Measurements from ENCODE around the gene TMC2.

Gene TMC2

DNA sequence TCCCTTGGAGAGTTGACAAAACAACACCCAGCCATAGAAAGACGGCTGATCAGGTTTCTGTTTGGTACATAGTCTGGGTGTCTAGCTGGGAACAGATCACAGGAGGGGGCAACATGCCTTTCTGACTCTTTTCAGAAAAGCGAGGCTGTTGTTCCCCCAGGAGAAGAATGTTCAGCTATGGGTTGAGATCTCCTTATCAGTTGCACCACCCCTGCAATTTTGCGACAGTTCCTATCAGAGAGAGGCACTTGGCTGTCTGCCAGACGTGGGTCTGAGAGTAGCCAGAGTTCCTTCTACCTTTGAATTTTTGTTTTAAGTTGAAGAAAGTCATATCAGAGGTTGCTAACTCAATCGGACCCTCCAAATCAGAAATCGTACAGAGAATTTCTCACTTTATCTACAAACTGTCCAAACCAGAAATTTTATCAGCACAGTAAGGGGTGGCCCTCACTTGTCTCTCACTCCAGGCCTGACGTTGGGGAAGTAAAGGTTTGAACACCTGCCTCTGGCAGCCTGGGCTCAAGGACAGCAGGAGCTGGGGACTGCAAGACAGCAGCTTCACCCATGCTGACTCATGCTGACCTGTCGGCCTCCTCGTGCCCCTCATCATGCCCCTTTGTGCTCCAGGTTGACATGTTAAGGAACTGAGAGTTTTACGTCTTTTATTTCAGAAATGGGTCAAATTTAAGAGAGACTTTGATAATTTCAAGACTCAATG is 42.3 kb downstream of the TMC2 start:
- DNase-seq: peak in 1 of 3 experiments; percentile 32

- no peak for DNase-seq
Observed at GRCh38 chr20:2585811-2586210, 49.4 kb downstream of the TMC2 start.

- no peak for DNase-seq
Observed at GRCh38 chr20:2593756-2594155, 57.4 kb downstream of the TMC2 start.

DNA sequence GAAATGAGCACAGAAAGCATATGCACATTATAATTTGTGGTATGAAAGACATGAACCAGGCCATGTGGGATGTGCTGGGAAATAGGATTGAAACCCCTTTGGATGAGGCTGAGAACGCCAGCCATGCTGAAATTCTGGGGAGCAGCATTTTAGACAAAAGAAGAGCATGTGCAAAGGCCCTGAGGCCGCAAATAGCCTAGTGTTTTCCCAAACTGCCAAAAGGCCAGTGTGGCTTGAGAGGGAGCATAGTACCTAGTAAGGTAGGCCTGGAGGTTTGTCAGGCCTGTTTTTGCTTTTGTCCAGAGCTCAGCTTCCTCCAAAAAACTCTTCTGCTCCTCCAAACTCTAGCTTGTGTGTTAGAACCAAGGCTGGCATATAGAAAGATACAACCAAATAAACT is 58.7 kb downstream of the TMC2 start:
- DNase-seq: no peak

DNA sequence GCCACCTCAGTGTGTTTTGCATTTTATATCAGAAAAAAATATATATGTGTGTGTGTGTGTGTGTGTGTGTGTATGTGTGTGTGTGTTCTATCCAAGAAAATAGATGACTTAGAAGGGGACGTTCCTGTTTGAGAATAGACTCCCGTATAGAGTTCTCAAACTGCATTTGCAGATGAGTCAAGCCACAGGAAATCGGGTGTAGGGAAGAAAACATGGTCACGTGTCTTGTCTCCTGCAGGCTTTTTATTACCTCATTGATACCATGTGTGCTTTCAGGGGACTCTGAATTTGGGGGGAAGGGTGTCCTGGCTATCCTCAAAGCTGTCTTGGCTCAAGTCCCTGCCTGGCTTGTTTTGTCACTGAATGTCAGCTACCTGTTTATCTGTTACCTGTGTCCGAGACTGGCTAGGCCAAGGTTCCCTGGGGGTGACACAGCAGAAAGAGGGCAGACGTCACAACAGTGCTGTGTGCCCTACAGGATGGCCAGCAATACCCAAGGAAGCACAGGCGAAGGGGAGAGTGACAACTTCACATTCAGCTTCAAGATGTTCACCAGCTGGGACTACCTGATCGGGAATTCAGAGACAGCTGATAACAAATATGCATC is 60.4 kb downstream of the TMC2 start:
- no peak for DNase-seq

- peak in 2 of 3 experiments; percentile 5 to 36 for DNase-seq
Observed at GRCh38 chr20:2599288-2600006, 63.1 kb downstream of the TMC2 start.

DNA sequence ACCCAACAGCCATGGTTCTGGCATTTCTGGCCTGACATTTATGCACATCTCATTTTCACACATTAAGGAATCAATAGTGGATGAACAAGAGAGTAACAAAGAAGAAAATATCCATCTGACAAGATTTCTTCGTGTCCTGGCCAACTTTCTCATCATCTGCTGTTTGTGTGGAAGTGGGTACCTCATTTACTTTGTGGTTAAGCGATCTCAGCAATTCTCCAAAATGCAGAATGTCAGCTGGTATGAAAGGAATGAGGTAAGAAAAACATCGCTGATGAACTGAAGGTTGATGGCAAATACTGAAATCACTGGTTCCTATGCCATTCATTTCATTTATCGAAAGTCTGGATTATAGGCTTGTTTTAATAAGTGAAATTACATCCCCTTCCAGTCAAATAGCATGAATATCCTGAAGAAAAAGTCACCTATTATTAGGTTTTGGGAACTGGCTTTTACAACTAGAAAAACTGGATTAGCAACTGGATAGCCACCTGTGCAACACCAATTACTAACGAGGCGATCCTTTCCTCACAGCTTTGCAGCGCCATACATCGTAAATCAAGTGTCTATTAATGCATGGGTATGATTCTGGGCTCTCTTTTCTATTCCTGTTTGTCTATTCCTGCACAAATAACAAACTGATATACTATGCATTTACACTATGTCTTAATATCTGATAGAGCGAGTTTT is 65.8 kb downstream of the TMC2 start:
- peak in 1 of 3 experiments; percentile 74 for DNase-seq

DNA sequence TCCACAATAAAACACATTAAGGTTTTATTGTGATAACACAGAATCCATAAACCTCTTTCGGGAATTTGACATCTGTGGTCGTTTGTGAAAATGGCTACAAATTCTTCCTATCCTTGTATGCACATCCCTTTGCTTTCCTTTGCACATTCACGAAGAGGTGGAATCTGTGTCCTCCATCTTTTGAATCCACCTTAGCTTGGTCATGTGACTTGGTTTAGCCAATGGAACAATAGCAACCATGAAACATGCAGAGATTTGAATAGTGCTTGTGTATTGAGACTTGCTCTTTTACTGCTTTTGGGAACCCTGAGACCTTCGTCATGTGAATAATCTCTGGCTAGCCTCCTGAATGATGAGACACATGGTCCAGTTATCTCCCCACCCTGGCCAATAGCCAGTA is 66.4 kb downstream of the TMC2 start:
- peak in 1 of 3 experiments; percentile 62 for DNase-seq

GRCh38 chr20:2603816-2604505 is 67.6 kb downstream of the TMC2 start:
- peak in 1 of 3 experiments; percentile 48 for DNase-seq

DNA sequence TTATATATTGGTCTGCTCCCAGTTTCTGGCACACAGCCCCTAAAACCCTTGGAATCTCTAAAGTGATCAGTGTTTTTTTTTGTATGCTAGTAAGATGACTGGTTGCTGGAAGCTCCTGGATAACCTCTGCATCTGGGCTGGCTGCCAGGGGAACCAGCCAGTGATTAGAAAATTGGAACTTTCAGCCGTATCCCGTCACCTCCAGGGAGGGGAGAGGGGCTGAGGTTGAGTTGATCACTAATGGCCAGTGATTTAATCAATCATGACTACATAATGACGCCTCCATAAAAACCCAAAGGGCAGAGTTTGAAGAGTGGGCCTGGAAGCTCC is 68.1 kb downstream of the TMC2 start:
- DNase-seq: peak in 1 of 3 experiments; percentile 48

GRCh38 chr20:2606507-2607006 is 70.2 kb downstream of the TMC2 start:
- no peak for DNase-seq

DNA sequence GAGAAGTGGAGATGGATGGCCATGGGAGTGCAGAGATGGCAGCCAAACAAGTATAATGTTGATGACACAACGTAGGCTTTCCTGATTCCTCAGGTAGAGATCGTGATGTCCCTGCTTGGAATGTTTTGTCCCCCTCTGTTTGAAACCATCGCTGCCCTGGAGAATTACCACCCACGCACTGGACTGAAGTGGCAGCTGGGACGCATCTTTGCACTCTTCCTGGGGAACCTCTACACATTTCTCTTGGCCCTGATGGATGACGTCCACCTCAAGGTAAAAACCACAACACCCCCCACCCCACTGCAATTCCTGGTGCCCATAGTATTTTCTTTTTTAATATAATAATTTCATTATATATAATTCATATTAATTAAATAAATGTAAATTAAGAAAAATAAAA is 74.0 kb downstream of the TMC2 start:
- no peak for DNase-seq

- DNase-seq: peak in 2 of 3 experiments; percentile 8 to 66
Observed at GRCh38 chr20:2610941-2611720, 74.8 kb downstream of the TMC2 start.

- no peak for DNase-seq
Observed at GRCh38 chr20:2612073-2612472, 75.7 kb downstream of the TMC2 start.

GRCh38 chr20:2616634-2617033 is 80.3 kb downstream of the TMC2 start:
- DNase-seq: no peak

DNA sequence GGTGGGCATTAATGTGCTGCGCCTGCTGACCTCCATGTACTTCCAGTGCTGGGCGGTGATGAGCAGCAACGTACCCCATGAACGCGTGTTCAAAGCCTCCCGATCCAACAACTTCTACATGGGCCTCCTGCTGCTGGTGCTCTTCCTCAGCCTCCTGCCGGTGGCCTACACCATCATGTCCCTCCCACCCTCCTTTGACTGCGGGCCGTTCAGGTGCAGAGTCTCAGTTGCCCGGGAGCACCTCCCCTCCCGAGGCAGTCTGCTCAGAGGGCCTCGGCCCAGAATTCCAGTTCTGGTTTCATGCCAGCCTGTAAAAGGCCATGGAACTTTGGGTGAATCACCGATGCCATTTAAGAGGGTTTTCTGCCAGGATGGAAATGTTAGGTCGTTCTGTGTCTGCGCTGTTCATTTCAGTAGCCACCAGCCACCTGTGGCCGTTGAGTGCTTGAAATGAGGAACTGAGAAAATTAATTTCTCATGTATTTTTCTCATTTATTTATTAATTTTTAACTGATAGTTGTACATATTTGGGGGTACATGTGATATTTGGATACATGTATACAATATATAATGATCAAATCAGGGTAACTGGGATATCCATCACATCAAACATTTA is 80.8 kb downstream of the TMC2 start:
- no peak for DNase-seq

GRCh38 chr20:2618815-2619214 is 82.4 kb downstream of the TMC2 start:
- no peak for DNase-seq

GRCh38 chr20:2619337-2619736 is 83.0 kb downstream of the TMC2 start:
- DNase-seq: no peak

DNA sequence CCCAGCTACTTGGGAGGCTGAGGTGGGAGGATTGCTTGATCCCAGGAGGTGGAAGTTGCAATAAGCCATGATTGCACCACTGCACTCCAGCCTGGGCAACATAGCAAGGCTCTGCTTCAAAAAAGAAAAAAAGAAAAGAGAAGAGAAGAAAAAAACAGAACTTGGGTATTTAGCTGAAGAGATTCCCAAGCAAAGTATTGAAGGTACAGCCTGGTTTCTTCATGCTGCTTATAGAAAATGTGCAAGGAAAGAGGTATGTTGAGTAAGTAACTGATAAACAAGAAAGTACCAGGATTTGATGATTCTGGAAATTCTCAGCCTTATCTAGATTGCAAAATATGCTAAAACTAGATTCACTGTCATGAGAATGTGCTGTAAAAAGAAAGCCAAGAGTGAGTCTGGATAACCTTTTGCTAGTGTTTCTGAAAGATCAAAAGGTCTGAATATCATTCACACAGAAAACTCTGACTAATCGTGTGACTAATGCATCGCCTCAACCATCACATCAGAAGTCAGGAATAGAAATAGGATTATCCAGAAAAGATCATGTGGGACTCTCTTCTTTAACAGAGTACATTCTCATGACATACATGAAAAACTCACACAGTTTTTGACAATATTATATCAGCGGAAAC is 83.7 kb downstream of the TMC2 start:
- no peak for DNase-seq

DNA sequence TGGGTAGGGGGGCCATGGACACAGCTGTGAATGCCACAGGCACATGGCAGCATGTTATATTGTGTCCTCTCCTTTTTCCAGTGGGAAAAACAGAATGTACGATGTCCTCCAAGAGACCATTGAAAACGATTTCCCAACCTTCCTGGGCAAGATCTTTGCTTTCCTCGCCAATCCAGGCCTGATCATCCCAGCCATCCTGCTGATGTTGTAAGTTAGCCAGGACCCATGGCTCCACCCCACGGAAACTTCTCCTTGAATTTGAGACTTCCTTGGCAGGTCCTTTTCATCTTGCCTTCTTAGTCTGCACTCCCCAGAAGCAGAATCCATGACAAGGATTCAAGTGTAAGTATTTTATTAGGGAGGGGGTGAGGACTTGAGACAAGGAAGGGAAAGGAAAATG is 87.8 kb downstream of the TMC2 start:
- DNase-seq: no peak

DNA sequence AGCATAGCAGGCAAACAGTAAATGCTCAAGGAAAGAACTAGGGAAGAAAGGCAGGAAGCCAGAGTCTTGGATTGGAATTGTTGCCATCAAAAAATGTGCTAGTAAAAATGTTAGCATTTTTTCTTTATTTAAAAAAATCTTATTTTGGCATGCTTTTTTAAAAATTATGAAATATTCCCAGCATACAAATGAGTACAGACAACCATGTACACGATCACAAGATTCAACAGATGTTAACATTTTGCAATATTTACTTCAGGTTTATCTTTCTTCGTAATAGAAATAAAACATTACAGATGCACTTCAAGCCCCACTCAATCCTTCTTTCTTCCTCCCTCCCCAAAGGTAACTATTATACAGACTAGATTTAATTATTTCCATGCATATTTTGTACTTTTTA is 88.7 kb downstream of the TMC2 start:
- no peak for DNase-seq
